IMR-90 (cell line): Measurements from ENCODE around the gene XPR1. TPM values are rescaled to one million over a fixed set of nuclear protein-coding genes. Genes with fewer than 3 reads are reported as not detected.

Experiments
- ATAC-seq: fragments of 200-7000 bp; cut with Tn5 transposase; 2 replicates; pipeline ENCODE4 v1.9.1; 2020; ENCODE audit warnings: low read depth, mild to moderate bottlenecking, moderate library complexity
- BruUV-seq: library from RNA; stranded (reverse); fragments of 400-500 nt; replicated peaks from 2 replicates; lab custom pipeline; 2021; lab: Mats Ljungman, UMichigan
- CTCF ChIA-PET: fragments of 300-600 bp; formaldehyde crosslinking; extraction: SDS; loops from one replicate; lab custom pipeline; 2021; ENCODE audit warnings: antibody characterized with exemption; lab: Yijun Ruan, JAX
- POLR2A ChIA-PET: fragments of 300-600 bp; sonication (Branson Sonifier 250); formaldehyde crosslinking; loops from one replicate; lab custom pipeline; 2022; ENCODE audit warnings: antibody characterized with exemption; ENCODE audit not compliant: unreplicated experiment; lab: Charles Lee
- DNase-seq: peaks from one replicate; pipeline ENCODE4 v3.0.0; 2013
- H2AFZ ChIP-seq: replicated peaks from 2 replicates; pipeline ENCODE3; 2013; ENCODE audit warnings: low read length, mild to moderate bottlenecking; ENCODE audit not compliant: poor library complexity
- H2AK5ac ChIP-seq: 2 replicates; pipeline ENCODE4 v1.6.1; 2013; ENCODE audit warnings: low read depth, low read length, inconsistent platforms
- H2AK9ac ChIP-seq: replicated peaks from 2 replicates; pipeline ENCODE3; 2013; ENCODE audit warnings: mild to moderate bottlenecking, low read depth, low read length, moderate library complexity; ENCODE audit not compliant: poor library complexity
- H2BK120ac ChIP-seq: 2 replicates; pipeline ENCODE4 v1.6.1; 2013; ENCODE audit warnings: low read depth, low read length, inconsistent platforms
- H2BK15ac ChIP-seq: 3 replicates; pipeline ENCODE4 v1.6.1; 2013; ENCODE audit warnings: low read depth, low read length, inconsistent platforms
- H2BK20ac ChIP-seq: 2 replicates; pipeline ENCODE4 v1.6.1; 2013; ENCODE audit warnings: low read depth, mild to moderate bottlenecking, inconsistent platforms, low read length, moderate library complexity
- H2BK5ac ChIP-seq: 2 replicates; pipeline ENCODE4 v1.6.1; 2013; ENCODE audit warnings: mild to moderate bottlenecking, low read depth, low read length, inconsistent platforms; ENCODE audit not compliant: poor library complexity, severe bottlenecking
- H3K14ac ChIP-seq: replicated peaks from 2 replicates; pipeline ENCODE4 v1.6.1; 2013; ENCODE audit warnings: low read depth, low read length, inconsistent platforms
- H3K18ac ChIP-seq: 2 replicates; pipeline ENCODE4 v1.6.1; 2013; ENCODE audit warnings: low read depth, low read length, control low read depth
- H3K23ac ChIP-seq: 2 replicates; pipeline ENCODE4 v1.6.1; 2013; ENCODE audit warnings: low read depth, low read length, inconsistent platforms
- H3K27ac ChIP-seq: 2 replicates; pipeline ENCODE4 v1.5.1; 2013; ENCODE audit warnings: mild to moderate bottlenecking, control low read depth, low read length; ENCODE audit not compliant: insufficient read depth
- H3K27me3 ChIP-seq: 2 replicates; pipeline ENCODE4 v1.6.1; 2013; ENCODE audit warnings: low read length; ENCODE audit not compliant: control insufficient read depth, insufficient read depth
- H3K36me3 ChIP-seq: 2 replicates; pipeline ENCODE4 v1.6.1; 2013; ENCODE audit warnings: low read length, mixed read lengths; ENCODE audit not compliant: control insufficient read depth, insufficient read depth
- H3K4ac ChIP-seq: 2 replicates; pipeline ENCODE4 v1.6.1; 2013; ENCODE audit warnings: low read depth, low read length, inconsistent platforms
- H3K4me1 ChIP-seq: 2 replicates; pipeline ENCODE4 v1.6.1; 2013; ENCODE audit warnings: low read length, mixed read lengths; ENCODE audit not compliant: control insufficient read depth, insufficient read depth
- H3K4me2 ChIP-seq: 2 replicates; pipeline ENCODE4 v1.6.1; 2013; ENCODE audit warnings: low read depth, mild to moderate bottlenecking, control low read depth, low read length, moderate library complexity
- H3K4me3 ChIP-seq: 2 replicates; pipeline ENCODE4 v1.5.1; 2013; ENCODE audit warnings: low read depth, mild to moderate bottlenecking, control low read depth, low read length, moderate library complexity; ENCODE audit not compliant: insufficient read depth
- H3K56ac ChIP-seq: 2 replicates; pipeline ENCODE4 v1.6.1; 2013; ENCODE audit warnings: low read length, inconsistent platforms; ENCODE audit not compliant: insufficient read depth; ENCODE audit errors: extremely low read depth
- H3K79me1 ChIP-seq, 2 experiments: 2 replicates each; pipeline ENCODE4 v1.6.1; 2013; ENCODE audit warnings: low read length in 2 of 2, inconsistent platforms in 1 of 2, low read depth in 1 of 2
- H3K9ac ChIP-seq: 2 replicates; pipeline ENCODE4 v1.6.1; 2013; ENCODE audit warnings: low read depth, low read length, control low read depth
- H3K9me1 ChIP-seq: 2 replicates; pipeline ENCODE4 v1.6.1; 2013; ENCODE audit warnings: low read length, inconsistent platforms; ENCODE audit not compliant: insufficient read depth
- H3K9me3 ChIP-seq: 2 replicates; pipeline ENCODE4 v1.6.1; 2013; ENCODE audit warnings: low read length; ENCODE audit not compliant: control insufficient read depth, insufficient read depth
- H4K20me1 ChIP-seq: 2 replicates; pipeline ENCODE4 v1.6.1; 2013; ENCODE audit warnings: low read length, inconsistent platforms; ENCODE audit not compliant: insufficient read depth
- H4K5ac ChIP-seq: 2 replicates; pipeline ENCODE4 v1.6.1; 2013; ENCODE audit warnings: mild to moderate bottlenecking, low read depth, low read length, control low read depth
- H4K8ac ChIP-seq, 2 experiments: 2 replicates each; pipeline ENCODE4 v1.6.1; 2013; ENCODE audit warnings: low read depth in 2 of 2, low read length in 2 of 2, control low read depth in 1 of 2, inconsistent platforms in 1 of 2
- H4K91ac ChIP-seq: 2 replicates; pipeline ENCODE4 v1.6.1; 2013; ENCODE audit warnings: low read depth, low read length, inconsistent platforms; ENCODE audit not compliant: insufficient read depth
- MXI1 ChIP-seq: IDR thresholded peaks from 2 replicates; pipeline ENCODE4 v1.6.1; 2012; ENCODE audit warnings: low read depth, mild to moderate bottlenecking, low read length, moderate library complexity, borderline replicate concordance
- RFX5 ChIP-seq: IDR thresholded peaks from 2 replicates; pipeline ENCODE4 v1.8.0; 2012; ENCODE audit warnings: low read depth, mild to moderate bottlenecking, low read length, moderate library complexity
- WGBS, 2 experiments: methylation state at CpG; one replicate each; pipeline versions ENCODE4 v1.1.5 to v1.1.7; 2013; ENCODE audit warnings: missing lambda C conversion rate in 2 of 2; ENCODE audit not compliant: insufficient read length in 1 of 2; ENCODE audit errors: extremely low coverage in 2 of 2; 5-methylcytosine and 5-hydroxymethylcytosine counted together
- dilution Hi-C: fragments of 300-500 bp; cut with HindIII; formaldehyde crosslinking; loops from one replicate; pipeline ENCODE4 v1.14.3; 2018; ENCODE audit warnings: low sequenced_read_pairs; ENCODE audit not compliant: unreplicated experiment
- in situ Hi-C: fragments of 300-500 bp; cut with MboI; formaldehyde crosslinking; loops from 3 replicates; pipeline ENCODE4 v1.14.3; 2019; ENCODE audit warnings: low sequenced_read_pairs, inconsistent platforms, mixed read lengths
- intact Hi-C: fragments of 100-400 bp; cut with micrococcal nuclease; formaldehyde crosslinking; loops from 2 replicates; pipeline ENCODE4 v1.10.0; 2022
- polyA plus RNA-seq, 3 experiments: library from polyadenylated mRNA; depleted of rRNA; stranded (reverse); fragments of >200 nt; gene quantifications; 2 replicates each; pipeline ENCODE4 v1.2.3, GENCODE V29; 2012; ENCODE audit warnings: low replicate concordance in 1 of 3
- total RNA-seq: library from RNA; depleted of rRNA; stranded (reverse); fragments of >200 nt; gene quantifications from 2 replicates; pipeline ENCODE4 v1.2.3, GENCODE V29; 2012
- TF ChIP-seq, protein P1 (sequence below): conservative IDR thresholded peaks from 2 replicates; pipeline ENCODE4 v1.5.1; 2012; ENCODE audit warnings: mild to moderate bottlenecking, low read depth, low read length, improper control_type of control experiment

Gene XPR1
- total and polyA plus RNA-seq, 2 of the 4 experiments (the other 2 are of a cell fraction): 11.8 to 25.1 TPM

DNA sequence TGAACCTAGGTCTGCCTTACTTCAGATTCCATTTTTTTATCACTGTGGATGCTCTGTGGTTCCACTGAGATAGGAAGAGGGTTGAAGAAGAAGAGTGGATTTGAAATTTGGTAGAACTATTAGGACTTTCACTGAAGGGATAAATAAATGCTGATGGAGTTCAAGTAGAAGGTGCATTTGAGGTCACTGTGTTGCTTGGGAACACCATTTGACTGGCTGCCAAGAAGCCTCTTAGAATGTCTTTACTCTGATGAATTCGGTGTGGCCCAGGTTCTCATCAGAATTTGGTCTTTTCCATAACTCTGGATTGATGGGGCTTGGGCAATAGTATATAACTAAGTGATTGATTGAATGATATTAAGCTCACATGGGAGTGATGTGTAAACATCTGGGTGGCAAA, 11.9 kb downstream of the XPR1 start:
- no peak overlapping the region for H3K4ac ChIP-seq
- intact Hi-C loops: no loop called here
- no peak overlapping the region for H4K8ac ChIP-seq
- TF ChIP-seq MXI1 (no peak), RFX5 (no peak)
- TF ChIP-seq, protein P1, sequence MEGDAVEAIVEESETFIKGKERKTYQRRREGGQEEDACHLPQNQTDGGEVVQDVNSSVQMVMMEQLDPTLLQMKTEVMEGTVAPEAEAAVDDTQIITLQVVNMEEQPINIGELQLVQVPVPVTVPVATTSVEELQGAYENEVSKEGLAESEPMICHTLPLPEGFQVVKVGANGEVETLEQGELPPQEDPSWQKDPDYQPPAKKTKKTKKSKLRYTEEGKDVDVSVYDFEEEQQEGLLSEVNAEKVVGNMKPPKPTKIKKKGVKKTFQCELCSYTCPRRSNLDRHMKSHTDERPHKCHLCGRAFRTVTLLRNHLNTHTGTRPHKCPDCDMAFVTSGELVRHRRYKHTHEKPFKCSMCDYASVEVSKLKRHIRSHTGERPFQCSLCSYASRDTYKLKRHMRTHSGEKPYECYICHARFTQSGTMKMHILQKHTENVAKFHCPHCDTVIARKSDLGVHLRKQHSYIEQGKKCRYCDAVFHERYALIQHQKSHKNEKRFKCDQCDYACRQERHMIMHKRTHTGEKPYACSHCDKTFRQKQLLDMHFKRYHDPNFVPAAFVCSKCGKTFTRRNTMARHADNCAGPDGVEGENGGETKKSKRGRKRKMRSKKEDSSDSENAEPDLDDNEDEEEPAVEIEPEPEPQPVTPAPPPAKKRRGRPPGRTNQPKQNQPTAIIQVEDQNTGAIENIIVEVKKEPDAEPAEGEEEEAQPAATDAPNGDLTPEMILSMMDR: no peak
- no peak overlapping the region for H2BK15ac ChIP-seq
- no peak overlapping the region for H2AK5ac ChIP-seq
- dilution Hi-C loops: no loop called here
- H2AFZ ChIP-seq: no peak overlapping the region
- no peak overlapping the region for H3K9ac ChIP-seq
- H3K79me1 ChIP-seq: peaks cover 35 to 55% of the 10 kb centered on the region in 2 experiments
- no peak overlapping the region for H3K27ac ChIP-seq
- BruUV-seq: no TSS peak
- no peaks in the 10 kb centered on the region; the same call in 1 of the 2 replicates for H3K9me1 ChIP-seq
- DNase-seq (peak; percentile 19), ATAC-seq (no peak)
- no peak overlapping the region for H3K23ac ChIP-seq
- H2BK5ac ChIP-seq: no peak overlapping the region
- ChIA-PET POLR2A (no interaction called here), CTCF (interaction anchor here (1.2 kb wide), 1 partner anchor 22 kb away, joined by 3 read pairs; no protein-coding TSS in a partner anchor)
- no peaks in the 10 kb centered on the region for H3K27me3 ChIP-seq
- no peak overlapping the region for H3K14ac ChIP-seq
- in situ Hi-C loops: no loop called here
- no peaks in the 10 kb centered on the region for H3K9me3 ChIP-seq
- no peak overlapping the region for H2BK20ac ChIP-seq
- WGBS, 2 experiments: no CpG with 5 or more reads among the region's 1 CpG
- no peak overlapping the region for H3K56ac ChIP-seq
- H2BK120ac ChIP-seq: no peak overlapping the region
- peaks cover 6% of the 10 kb centered on the region; the same call in 1 of the 2 replicates for H4K20me1 ChIP-seq
- 0 out of 2 replicates have a peak, but pooled peaks cover 2% of the 10 kb centered on the region for H3K4me1 ChIP-seq
- no peak overlapping the region for H3K4me3 ChIP-seq
- no peak overlapping the region for H3K4me2 ChIP-seq
- no peak overlapping the region for H4K5ac ChIP-seq
- H3K36me3 ChIP-seq: peaks cover 2% of the 10 kb centered on the region; the same call in 1 of the 2 replicates
- no peak overlapping the region for H4K91ac ChIP-seq
- H2AK9ac ChIP-seq: no peak overlapping the region
- H3K18ac ChIP-seq: no peak overlapping the region
